Transverse colon (tissue), 4 donors: ENCODE data around the gene VPS51. TPM values are rescaled to one million over a fixed set of nuclear protein-coding genes. Genes with fewer than 3 reads are reported as not detected.

Experiments
- DNase-seq: peaks from one replicate; pipeline ENCODE4 v3.0.0-alpha.2; 2019
- H3K27ac ChIP-seq, 4 donors: fragments of 200-600 bp; sonication (generic); 2 replicates each; pipeline ENCODE4 v1.5.1; 2016 to 2018; ENCODE audit warnings: inconsistent platforms in 4 of 4
- H3K27me3 ChIP-seq: fragments of 200-600 bp; sonication (generic); 2 replicates; pipeline ENCODE4 v1.5.1; 2017; ENCODE audit warnings: inconsistent platforms
- H3K36me3 ChIP-seq, 4 donors: fragments of 200-600 bp; sonication (generic); 2 replicates each; pipeline ENCODE4 v1.5.1; 2017 to 2019; ENCODE audit warnings: inconsistent platforms in 4 of 4
- H3K4me1 ChIP-seq, 4 donors: fragments of 200-600 bp; sonication (generic); 2 replicates each; pipeline ENCODE4 v1.5.1; 2017 to 2020; ENCODE audit warnings: inconsistent platforms in 4 of 4
- H3K4me3 ChIP-seq, 4 donors: fragments of 200-600 bp; sonication (generic); 1 replicate in 1 of 4; 2 replicates in 3 of 4; pipeline versions ENCODE4 v1.5.1 to v1.6.1; 2017 to 2019; ENCODE audit warnings: inconsistent platforms in 4 of 4
- H3K9me3 ChIP-seq, 2 donors: fragments of 200-600 bp; sonication (generic); 2 replicates each; pipeline ENCODE4 v1.5.1; 2017 to 2019; ENCODE audit warnings: inconsistent platforms in 2 of 2
- EP300 ChIP-seq: sonication (generic); formaldehyde crosslinking; IDR thresholded peaks from one replicate; pipeline ENCODE4 v1.6.1; 2017; ENCODE audit warnings: antibody characterized with exemption, low read depth
- POLR2A ChIP-seq: fragments of 450-650 bp; IDR thresholded peaks from one replicate; pipeline ENCODE4 v1.6.1; 2016; ENCODE audit warnings: antibody characterized with exemption, mild to moderate bottlenecking, moderate library complexity
- POLR2AphosphoS5 ChIP-seq, 3 donors: sonication (generic); formaldehyde crosslinking; IDR thresholded peaks; one replicate each; pipeline ENCODE4 v1.6.1; 2016; ENCODE audit warnings: antibody characterized with exemption in 3 of 3
- WGBS, 2 donors: methylation state at CpG; one replicate each; pipeline ENCODE4 v1.1.5; 2018; ENCODE audit warnings: low coverage in 1 of 2; 5-methylcytosine and 5-hydroxymethylcytosine counted together
- in situ Hi-C, 4 donors: fragments of 200-750 bp; cut with MboI; loops; one replicate each; pipeline versions ENCODE4 v1.15.0 to v1.15.1; 2017; ENCODE audit warnings: low sequenced_read_pairs in 3 of 4, low pct_ligation_motif_present in 1 of 4, low pct_unique_long_range_greater_than_20kb in 1 of 4
- intact Hi-C: fragments of 100-400 bp; cut with DNase I; formaldehyde crosslinking; loops from one replicate; pipeline ENCODE4 v1.15.1; 2023; ENCODE audit warnings: low total_unique reads
- total RNA-seq, 4 donors: library from RNA; depleted of rRNA; stranded (reverse); fragments of >200 nt; gene quantifications; one replicate each; pipeline ENCODE4 v1.1.0, GENCODE V29; 2016
- TF ChIP-seq, protein P1 (sequence below), 5 experiments: fragments of 200-600 bp in 3 of 5; fragments of 450-650 bp in 2 of 5; sonication (generic) in 3 of 5; IDR thresholded peaks; 1 replicate in 2 of 5; 2 replicates in 3 of 5; pipeline ENCODE4 v1.5.1; 2016 to 2017; ENCODE audit warnings: antibody characterized with exemption in 5 of 5, inconsistent platforms in 3 of 5, mild to moderate bottlenecking in 2 of 5, moderate library complexity in 1 of 5

The VPS51 gene
- total RNA-seq, 4 donors from 2014 or later = 252 to 560 (median 437) TPM

DNA sequence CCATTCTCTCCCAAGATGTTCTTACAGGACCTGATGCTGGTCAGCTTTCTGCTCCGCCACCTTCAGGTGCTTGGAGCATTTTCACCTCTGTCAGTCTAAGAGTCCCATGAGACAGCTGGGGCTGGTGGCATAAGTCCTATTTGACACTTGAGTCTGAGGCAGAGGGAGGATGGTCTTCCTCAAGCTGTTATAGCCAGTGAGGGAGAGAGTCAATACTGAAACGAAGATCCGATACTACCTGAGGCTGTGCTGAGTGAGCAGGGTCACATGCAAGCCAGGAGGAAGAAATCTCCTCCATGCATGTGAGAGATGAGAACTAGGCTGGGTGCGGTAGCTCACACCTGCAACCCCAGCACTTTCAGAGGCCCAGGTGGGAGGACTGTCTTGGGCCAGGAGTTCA is 6.4 kb upstream of the VPS51 start:
- no peaks in the 10 kb centered on the region for H3K9me3 ChIP-seq
- 86% methylated on average over 4 of the region's 4 CpGs; no CpG with 5 or more reads in 1 of the 2 donors for WGBS, 2 donors
- no peak for DNase-seq
- TF ChIP-seq, protein P1, sequence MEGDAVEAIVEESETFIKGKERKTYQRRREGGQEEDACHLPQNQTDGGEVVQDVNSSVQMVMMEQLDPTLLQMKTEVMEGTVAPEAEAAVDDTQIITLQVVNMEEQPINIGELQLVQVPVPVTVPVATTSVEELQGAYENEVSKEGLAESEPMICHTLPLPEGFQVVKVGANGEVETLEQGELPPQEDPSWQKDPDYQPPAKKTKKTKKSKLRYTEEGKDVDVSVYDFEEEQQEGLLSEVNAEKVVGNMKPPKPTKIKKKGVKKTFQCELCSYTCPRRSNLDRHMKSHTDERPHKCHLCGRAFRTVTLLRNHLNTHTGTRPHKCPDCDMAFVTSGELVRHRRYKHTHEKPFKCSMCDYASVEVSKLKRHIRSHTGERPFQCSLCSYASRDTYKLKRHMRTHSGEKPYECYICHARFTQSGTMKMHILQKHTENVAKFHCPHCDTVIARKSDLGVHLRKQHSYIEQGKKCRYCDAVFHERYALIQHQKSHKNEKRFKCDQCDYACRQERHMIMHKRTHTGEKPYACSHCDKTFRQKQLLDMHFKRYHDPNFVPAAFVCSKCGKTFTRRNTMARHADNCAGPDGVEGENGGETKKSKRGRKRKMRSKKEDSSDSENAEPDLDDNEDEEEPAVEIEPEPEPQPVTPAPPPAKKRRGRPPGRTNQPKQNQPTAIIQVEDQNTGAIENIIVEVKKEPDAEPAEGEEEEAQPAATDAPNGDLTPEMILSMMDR (IDR thresholded peaks at IDR 0.05) = no peak
- no peak for TF ChIP-seq POLR2AphosphoS5 (IDR thresholded peaks at IDR 0.05)
- TF ChIP-seq POLR2A = no peak
- TF ChIP-seq EP300 = no peak
- peaks cover 5 to 11% (median 6%) of the 10 kb centered on the region in 4 donors for H3K4me1 ChIP-seq
- intact Hi-C loops (no loop called here), in situ Hi-C loops (no loop called here)
- peaks cover 0 to 12% (median 0%) of the 10 kb centered on the region in 4 donors for H3K36me3 ChIP-seq
- no peaks in the 10 kb centered on the region for H3K27me3 ChIP-seq
- no peak overlapping the region for H3K27ac ChIP-seq
- no peak overlapping the region for H3K4me3 ChIP-seq

DNA sequence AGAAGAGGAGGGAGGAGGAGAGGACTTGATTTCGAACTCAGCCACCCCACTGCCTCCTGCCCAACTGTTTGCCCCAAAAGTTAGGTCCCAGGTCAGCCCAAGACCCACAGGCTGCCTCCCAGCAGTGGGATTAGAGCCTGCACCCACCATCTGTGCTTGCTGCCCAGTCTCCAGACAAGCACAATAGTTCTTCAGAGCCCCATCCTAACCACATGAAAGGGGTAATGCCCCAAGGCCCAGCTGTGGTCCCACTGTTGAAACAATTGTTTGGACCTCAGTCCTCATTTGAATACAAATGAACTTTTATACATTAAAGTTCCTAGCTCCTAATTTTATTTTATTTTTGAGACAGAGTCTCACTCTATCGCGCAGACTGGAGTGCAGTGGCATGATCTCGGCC is 5.4 kb upstream of the VPS51 start:
- Histone ChIP-seq H3K4me3 (no peak overlapping the region), H3K27ac (no peak overlapping the region), H3K4me1 (peaks cover 0 to 3% (median 2%) of the 10 kb centered on the region in 4 donors), H3K27me3 (no peaks in the 10 kb centered on the region), H3K36me3 (peaks cover 0 to 12% (median 0%) of the 10 kb centered on the region in 4 donors), H3K9me3 (no peaks in the 10 kb centered on the region)
- intact Hi-C loops = no loop called here
- TF ChIP-seq POLR2AphosphoS5 (IDR thresholded peaks at IDR 0.05) (no peak), POLR2A (no peak), EP300 (no peak)
- TF ChIP-seq, protein P1 (IDR thresholded peaks at IDR 0.05) = no peak
- WGBS, 2 donors = 94% methylated on average over 4 of the region's 4 CpGs; no CpG with 5 or more reads in 1 of the 2 donors
- in situ Hi-C loops = no loop called here
- DNase-seq = no peak

DNA sequence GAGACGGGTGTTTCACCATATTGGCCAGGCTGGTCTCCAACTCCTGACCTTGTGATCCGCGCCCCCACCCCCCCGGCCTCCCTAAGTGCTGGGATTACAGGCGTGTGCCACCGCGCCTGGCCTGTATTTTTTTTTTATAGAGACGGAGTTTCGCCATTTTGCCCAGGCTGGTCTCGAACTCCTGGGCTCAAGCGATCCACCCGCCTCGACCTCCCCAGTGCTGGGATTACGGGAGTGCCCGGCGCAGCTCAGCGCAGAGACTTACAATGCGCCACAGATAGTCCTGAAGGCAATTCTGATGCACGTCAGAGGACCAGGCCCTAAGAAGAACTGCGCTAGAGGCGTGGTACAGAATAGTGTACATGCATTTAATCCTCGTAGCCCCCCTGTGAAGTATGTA is 587 bp upstream of the VPS51 start:
- TF ChIP-seq, protein P1 (IDR thresholded peaks at IDR 0.05) = no peak
- TF ChIP-seq POLR2A (no peak), EP300 (no peak), POLR2AphosphoS5 (IDR thresholded peaks at IDR 0.05) (no peak)
- Histone ChIP-seq H3K9me3 (no peaks in the 10 kb centered on the region), H3K36me3 (peaks cover 0 to 9% (median 0%) of the 10 kb centered on the region in 4 donors), H3K4me3 (peak overlapping the region in 1 of 4 donors; percentile 86), H3K4me1 (peaks cover 8 to 17% (median 14%) of the 10 kb centered on the region in 4 donors), H3K27ac (peak overlapping the region; percentile 90 to 95 (median 94)), H3K27me3 (no peaks in the 10 kb centered on the region)
- WGBS, 2 donors = 92% methylated on average over 22 of the region's 22 CpGs; no CpG with 5 or more reads in 1 of the 2 donors
- in situ Hi-C loops = no loop called here
- no peak for DNase-seq
- intact Hi-C loops = no loop called here

DNA sequence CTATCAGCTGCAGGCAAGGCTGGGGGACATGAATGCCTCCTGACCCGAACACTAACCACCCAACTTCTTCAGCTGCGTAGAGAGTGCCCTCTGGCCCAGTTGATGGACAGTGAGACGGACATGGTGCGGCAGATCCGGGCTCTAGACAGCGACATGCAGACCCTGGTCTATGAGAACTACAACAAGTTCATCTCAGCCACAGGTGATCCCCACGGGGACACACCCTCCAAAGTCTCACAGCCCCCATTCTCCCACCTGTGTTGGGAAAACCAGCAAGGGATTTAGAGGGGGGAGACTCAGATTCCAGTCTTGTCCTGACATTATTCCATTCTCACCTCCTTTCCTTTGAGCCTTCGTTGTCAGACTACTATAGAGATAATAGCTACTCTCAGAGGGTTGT is 912 bp downstream of the VPS51 start:
- H3K36me3 ChIP-seq = peaks cover 0 to 9% (median 0%) of the 10 kb centered on the region in 4 donors
- H3K27ac ChIP-seq = peak overlapping the region; percentile 90 to 95 (median 94)
- intact Hi-C loops (no loop called here), in situ Hi-C loops (no loop called here)
- no peak for TF ChIP-seq POLR2A
- no peak for TF ChIP-seq EP300
- no peaks in the 10 kb centered on the region for H3K9me3 ChIP-seq
- no peaks in the 10 kb centered on the region for H3K27me3 ChIP-seq
- H3K4me1 ChIP-seq = peaks cover 8 to 17% (median 14%) of the 10 kb centered on the region in 4 donors
- WGBS, 2 donors = 35 to 60% methylated on average over 1 to 8 of the region's 8 CpGs
- peak overlapping the region; percentile 71 to 86 (median 79) for H3K4me3 ChIP-seq
- no peak for DNase-seq
